Spleen (tissue), 11 donors: ENCODE data around the gene HAND1. TPM values are rescaled to one million over a fixed set of nuclear protein-coding genes. Genes with fewer than 3 reads are reported as not detected.

ENCODE experiments used
- DNase-seq: peaks from one replicate; pipeline ENCODE4 v3.0.0-alpha.2; 2020
- H3K27ac ChIP-seq, 8 donors: fragments of 200-600 bp; sonication (generic) in 7 of 8; 1 replicate in 4 of 8; 2 replicates in 4 of 8; pipeline versions ENCODE4 v1.5.0 to v1.8.0; 2016 to 2021; ENCODE audit warnings: inconsistent platforms in 4 of 8, mild to moderate bottlenecking in 4 of 8, moderate library complexity in 1 of 8
- H3K27me3 ChIP-seq, 7 donors: fragments of 200-600 bp; sonication (generic) in 6 of 7; replicated peaks in 1 of 7; 1 replicate in 4 of 7; 2 replicates in 3 of 7; pipeline versions ENCODE4 v1.5.0 to v1.8.0; 2016 to 2021; ENCODE audit warnings: inconsistent platforms in 3 of 7, mild to moderate bottlenecking in 1 of 7
- H3K36me3 ChIP-seq, 6 donors: fragments of 200-600 bp; sonication (generic) in 5 of 6; 1 replicate in 4 of 6; 2 replicates in 2 of 6; pipeline versions ENCODE4 v1.5.0 to v1.8.0; 2016 to 2021; ENCODE audit warnings: inconsistent platforms in 2 of 6
- H3K4me1 ChIP-seq, 6 donors: fragments of 200-600 bp; sonication (generic) in 5 of 6; 1 replicate in 3 of 6; 2 replicates in 3 of 6; pipeline versions ENCODE4 v1.5.0 to v1.8.0; 2016 to 2021; ENCODE audit warnings: inconsistent platforms in 3 of 6
- H3K4me3 ChIP-seq, 8 donors: fragments of 200-600 bp; sonication (generic) in 7 of 8; 1 replicate in 4 of 8; 2 replicates in 4 of 8; pipeline versions ENCODE4 v1.5.0 to v1.8.0; 2016 to 2021; ENCODE audit warnings: inconsistent platforms in 4 of 8, mild to moderate bottlenecking in 4 of 8, moderate library complexity in 2 of 8
- H3K9me3 ChIP-seq, 8 donors: fragments of 200-600 bp; sonication (generic) in 7 of 8; 1 replicate in 4 of 8; 2 replicates in 4 of 8; pipeline versions ENCODE4 v1.5.0 to v1.8.0; 2016 to 2021; ENCODE audit warnings: inconsistent platforms in 4 of 8
- CTCF ChIP-seq, 11 experiments: fragments of 200-600 bp in 7 of 11; fragments of 450-650 bp in 4 of 11; sonication (generic) in 4 of 11; IDR thresholded peaks in 8 of 11; conservative IDR thresholded peaks in 3 of 11; 1 replicate in 7 of 11; 2 replicates in 4 of 11; pipeline versions ENCODE4 v1.4.0 to v1.8.0; 2016 to 2021; ENCODE audit warnings: antibody characterized with exemption in 11 of 11, inconsistent platforms in 4 of 11, mild to moderate bottlenecking in 1 of 11
- POLR2A ChIP-seq, 3 donors: fragments of 450-650 bp; IDR thresholded peaks; one replicate each; pipeline ENCODE4 v1.5.1; 2017; ENCODE audit warnings: antibody characterized with exemption in 3 of 3, mild to moderate bottlenecking in 1 of 3
- POLR2AphosphoS5 ChIP-seq, 3 donors: sonication (generic); formaldehyde crosslinking; IDR thresholded peaks; one replicate each; pipeline ENCODE4 v1.5.1; 2017; ENCODE audit warnings: antibody characterized with exemption in 3 of 3
- WGBS, 5 donors: extraction: QIAGEN DNeasy Blood & Tissue Kit in 3 of 5; methylation state at CpG; one replicate each; pipeline versions ENCODE4 v1.1.5 to v1.1.7; 2013 to 2018; 5-methylcytosine and 5-hydroxymethylcytosine counted together
- intact Hi-C: fragments of 100-400 bp; cut with DNase I; formaldehyde crosslinking; loops from one replicate; pipeline ENCODE4 v1.15.0; 2023; ENCODE audit warnings: low total_unique reads
- polyA plus RNA-seq, 3 donors: library from polyadenylated mRNA; stranded (reverse); fragments of 200-250 nt; gene quantifications; one replicate each; pipeline ENCODE4 v1.2.1, GENCODE V29; 2013
- total RNA-seq, 7 donors: library from RNA; depleted of rRNA in 3 of 7; stranded (reverse); fragments of >200 nt in 3 of 7; fragmentation: NEBNext Ultra II Directional in 4 of 7; extraction: Animal tissue kit (Norgen Biotek cat#: 25700) in 4 of 7; gene quantifications; one replicate each; pipeline versions ENCODE4 v1.1.0 to v1.2.1, GENCODE V29; 2016 to 2021
- donor health status: healthy with polysubstance abuse.
- donor health status: DM: no; HTN: no; CAD: no; lungs with moderate emphysema.
- donor health status: DM: no; HTN: no; CAD: no.
- donor health status: Bipolar disorder and iron deficiency.
- donor health status: healthy.
- donor health status: DM: no; HTN: no; CAD: no.
- donor health status: DM: yes; HTN: yes; CAD: no.

The HAND1 gene
- total and polyA plus RNA-seq, 10 donors = not detected

- Histone ChIP-seq H3K4me1 (no peaks in the 10 kb centered on the region), H3K4me3 (no peak overlapping the region), H3K9me3 (no peaks in the 10 kb centered on the region), H3K27ac (no peak overlapping the region), H3K27me3 (no peaks in the 10 kb centered on the region), H3K36me3 (peaks cover 0 to 33% (median 9%) of the 10 kb centered on the region in 6 donors)
- intact Hi-C loops = no loop called here
- TF ChIP-seq POLR2AphosphoS5 (IDR thresholded peaks at IDR 0.05) (no peak), POLR2A (IDR thresholded peaks at IDR 0.05) (no peak), CTCF (IDR thresholded peaks at IDR 0.05 in 8 of 11, conservative IDR thresholded peaks at IDR 0.05 in 3 of 11) (no peak)
- WGBS, 5 donors = 85 to 95% (median 91%) methylated on average over 4 of the region's 4 CpGs
- DNase-seq = no peak
These were observed 46.9 kb downstream of the HAND1 start for GRCh38 chr5:154430961-154431630.

- no peaks in the 10 kb centered on the region for H3K27me3 ChIP-seq
- intact Hi-C loops = no loop called here
- no peaks in the 10 kb centered on the region for H3K9me3 ChIP-seq
- DNase-seq = no peak
- no peak overlapping the region for H3K27ac ChIP-seq
- no peak overlapping the region for H3K4me3 ChIP-seq
- H3K4me1 ChIP-seq = no peaks in the 10 kb centered on the region
- WGBS, 5 donors = 74 to 92% (median 85%) methylated on average over 4 of the region's 4 CpGs
- H3K36me3 ChIP-seq = peaks cover 0 to 27% (median 3%) of the 10 kb centered on the region in 6 donors
- TF ChIP-seq POLR2AphosphoS5 (IDR thresholded peaks at IDR 0.05) = no peak
- no peak for TF ChIP-seq POLR2A (IDR thresholded peaks at IDR 0.05)
- TF ChIP-seq CTCF (IDR thresholded peaks at IDR 0.05 in 8 of 11, conservative IDR thresholded peaks at IDR 0.05 in 3 of 11) = no peak
These were observed 47.6 kb downstream of the HAND1 start for GRCh38 chr5:154430466-154430865.

- H3K36me3 ChIP-seq = peaks cover 0 to 16% (median under 1%) of the 10 kb centered on the region in 6 donors
- H3K4me1 ChIP-seq = no peaks in the 10 kb centered on the region
- no peaks in the 10 kb centered on the region for H3K27me3 ChIP-seq
- intact Hi-C loops = no loop called here
- no peak for DNase-seq
- TF ChIP-seq CTCF (IDR thresholded peaks at IDR 0.05 in 8 of 11, conservative IDR thresholded peaks at IDR 0.05 in 3 of 11) (no peak), POLR2AphosphoS5 (IDR thresholded peaks at IDR 0.05) (no peak), POLR2A (IDR thresholded peaks at IDR 0.05) (no peak)
- no peaks in the 10 kb centered on the region for H3K9me3 ChIP-seq
- no peak overlapping the region for H3K27ac ChIP-seq
- H3K4me3 ChIP-seq = no peak overlapping the region
- 93 to 100% (median 94%) methylated on average over 1 of the region's 1 CpG for WGBS, 5 donors
These were observed 48.7 kb downstream of the HAND1 start for GRCh38 chr5:154429341-154429740.

- Histone ChIP-seq H3K9me3 (peaks cover 0 to 7% (median 0%) of the 10 kb centered on the region in 8 donors), H3K4me1 (no peaks in the 10 kb centered on the region), H3K36me3 (peaks cover 0 to 12% (median 0%) of the 10 kb centered on the region in 6 donors), H3K27me3 (no peaks in the 10 kb centered on the region), H3K27ac (no peak overlapping the region), H3K4me3 (no peak overlapping the region)
- TF ChIP-seq POLR2A (IDR thresholded peaks at IDR 0.05) = no peak
- TF ChIP-seq CTCF (IDR thresholded peaks at IDR 0.05 in 8 of 11, conservative IDR thresholded peaks at IDR 0.05 in 3 of 11) = no peak
- no peak for TF ChIP-seq POLR2AphosphoS5 (IDR thresholded peaks at IDR 0.05)
- WGBS, 5 donors = 94 to 100% (median 96%) methylated on average over 3 of the region's 3 CpGs
- no peak for DNase-seq
- intact Hi-C loops = no loop called here
These were observed 49.8 kb downstream of the HAND1 start for GRCh38 chr5:154428208-154428607.

Other genes starting within 250 kb of the HAND1 start
- gene SAP30L, start 32.2 kb downstream of the HAND1 start, total RNA-seq = 10 to 100 TPM; 28.8 to 43.5 (median 36.7) TPM
- gene SAP30L, start 32.2 kb downstream of the HAND1 start, polyA plus RNA-seq = 10 to 100 TPM; 17.4 to 21.6 (median 19.4) TPM